Spleen (tissue), 11 donors: ENCODE measurements around the gene PLCB1. TPM values are rescaled to one million over a fixed set of nuclear protein-coding genes. Genes with fewer than 3 reads are reported as not detected.

Experiments used
- DNase-seq: peaks from one replicate; pipeline ENCODE4 v3.0.0-alpha.2; 2020
- H3K27ac ChIP-seq, 8 donors: fragments of 200-600 bp; sonication (generic) in 7 of 8; 1 replicate in 4 of 8; 2 replicates in 4 of 8; pipeline versions ENCODE4 v1.5.0 to v1.8.0; 2016 to 2021; ENCODE audit warnings: inconsistent platforms in 4 of 8, mild to moderate bottlenecking in 4 of 8, moderate library complexity in 1 of 8
- H3K27me3 ChIP-seq, 7 donors: fragments of 200-600 bp; sonication (generic) in 6 of 7; replicated peaks in 1 of 7; 1 replicate in 4 of 7; 2 replicates in 3 of 7; pipeline versions ENCODE4 v1.5.0 to v1.8.0; 2016 to 2021; ENCODE audit warnings: inconsistent platforms in 3 of 7, mild to moderate bottlenecking in 1 of 7
- H3K36me3 ChIP-seq, 6 donors: fragments of 200-600 bp; sonication (generic) in 5 of 6; 1 replicate in 4 of 6; 2 replicates in 2 of 6; pipeline versions ENCODE4 v1.5.0 to v1.8.0; 2016 to 2021; ENCODE audit warnings: inconsistent platforms in 2 of 6
- H3K4me1 ChIP-seq, 6 donors: fragments of 200-600 bp; sonication (generic) in 5 of 6; 1 replicate in 3 of 6; 2 replicates in 3 of 6; pipeline versions ENCODE4 v1.5.0 to v1.8.0; 2016 to 2021; ENCODE audit warnings: inconsistent platforms in 3 of 6
- H3K4me3 ChIP-seq, 8 donors: fragments of 200-600 bp; sonication (generic) in 7 of 8; 1 replicate in 4 of 8; 2 replicates in 4 of 8; pipeline versions ENCODE4 v1.5.0 to v1.8.0; 2016 to 2021; ENCODE audit warnings: inconsistent platforms in 4 of 8, mild to moderate bottlenecking in 4 of 8, moderate library complexity in 2 of 8
- H3K9me3 ChIP-seq, 8 donors: fragments of 200-600 bp; sonication (generic) in 7 of 8; 1 replicate in 4 of 8; 2 replicates in 4 of 8; pipeline versions ENCODE4 v1.5.0 to v1.8.0; 2016 to 2021; ENCODE audit warnings: inconsistent platforms in 4 of 8
- CTCF ChIP-seq, 11 experiments: fragments of 200-600 bp in 7 of 11; fragments of 450-650 bp in 4 of 11; sonication (generic) in 4 of 11; IDR thresholded peaks in 8 of 11; conservative IDR thresholded peaks in 3 of 11; 1 replicate in 7 of 11; 2 replicates in 4 of 11; pipeline versions ENCODE4 v1.4.0 to v1.8.0; 2016 to 2021; ENCODE audit warnings: antibody characterized with exemption in 11 of 11, inconsistent platforms in 4 of 11, mild to moderate bottlenecking in 1 of 11
- POLR2A ChIP-seq, 3 donors: fragments of 450-650 bp; IDR thresholded peaks; one replicate each; pipeline ENCODE4 v1.5.1; 2017; ENCODE audit warnings: antibody characterized with exemption in 3 of 3, mild to moderate bottlenecking in 1 of 3
- POLR2AphosphoS5 ChIP-seq, 3 donors: sonication (generic); formaldehyde crosslinking; IDR thresholded peaks; one replicate each; pipeline ENCODE4 v1.5.1; 2017; ENCODE audit warnings: antibody characterized with exemption in 3 of 3
- WGBS, 5 donors: extraction: QIAGEN DNeasy Blood & Tissue Kit in 3 of 5; methylation state at CpG; one replicate each; pipeline versions ENCODE4 v1.1.5 to v1.1.7; 2013 to 2018; 5-methylcytosine and 5-hydroxymethylcytosine counted together
- intact Hi-C: fragments of 100-400 bp; cut with DNase I; formaldehyde crosslinking; loops from one replicate; pipeline ENCODE4 v1.15.0; 2023; ENCODE audit warnings: low total_unique reads
- polyA plus RNA-seq, 3 donors: library from polyadenylated mRNA; stranded (reverse); fragments of 200-250 nt; gene quantifications; one replicate each; pipeline ENCODE4 v1.2.1, GENCODE V29; 2013
- total RNA-seq, 7 donors: library from RNA; depleted of rRNA in 3 of 7; stranded (reverse); fragments of >200 nt in 3 of 7; fragmentation: NEBNext Ultra II Directional in 4 of 7; extraction: Animal tissue kit (Norgen Biotek cat#: 25700) in 4 of 7; gene quantifications; one replicate each; pipeline versions ENCODE4 v1.1.0 to v1.2.1, GENCODE V29; 2016 to 2021
- donor health status: healthy with polysubstance abuse.
- donor health status: DM: no; HTN: no; CAD: no; lungs with moderate emphysema.
- donor health status: DM: no; HTN: no; CAD: no.
- donor health status: Bipolar disorder and iron deficiency.
- donor health status: healthy.
- donor health status: DM: no; HTN: no; CAD: no.
- donor health status: DM: yes; HTN: yes; CAD: no.

PLCB1 gene
- total and polyA plus RNA-seq, 10 donors: 1.0 to 33.7 (median 16.2) TPM

- 90 to 97% (median 95%) methylated on average over 6 of the region's 6 CpGs for WGBS, 5 donors
- no peaks in the 10 kb centered on the region for H3K9me3 ChIP-seq
- intact Hi-C loops: no loop called here
- no peak for TF ChIP-seq POLR2A (IDR thresholded peaks at IDR 0.05)
- no peak for TF ChIP-seq CTCF (IDR thresholded peaks at IDR 0.05 in 8 of 11, conservative IDR thresholded peaks at IDR 0.05 in 3 of 11)
- no peak for TF ChIP-seq POLR2AphosphoS5 (IDR thresholded peaks at IDR 0.05)
- no peaks in the 10 kb centered on the region for H3K36me3 ChIP-seq
- H3K4me3 ChIP-seq: no peak overlapping the region
- H3K27ac ChIP-seq: no peak overlapping the region
- H3K27me3 ChIP-seq: no peaks in the 10 kb centered on the region
- H3K4me1 ChIP-seq: no peaks in the 10 kb centered on the region
- DNase-seq: no peak
Measured at GRCh38 chr20:8786383-8786782, 654.3 kb downstream of the PLCB1 start.

- no peaks in the 10 kb centered on the region for H3K27me3 ChIP-seq
- intact Hi-C loops: no loop called here
- H3K4me1 ChIP-seq: no peaks in the 10 kb centered on the region
- H3K4me3 ChIP-seq: no peak overlapping the region
- H3K27ac ChIP-seq: no peak overlapping the region
- TF ChIP-seq CTCF (IDR thresholded peaks at IDR 0.05 in 8 of 11, conservative IDR thresholded peaks at IDR 0.05 in 3 of 11): no peak
- TF ChIP-seq POLR2AphosphoS5 (IDR thresholded peaks at IDR 0.05): no peak
- TF ChIP-seq POLR2A (IDR thresholded peaks at IDR 0.05): no peak
- H3K36me3 ChIP-seq: no peaks in the 10 kb centered on the region
- WGBS, 5 donors: 67 to 94% (median 82%) methylated on average over 3 of the region's 3 CpGs
- H3K9me3 ChIP-seq: no peaks in the 10 kb centered on the region
- DNase-seq: no peak
Measured at GRCh38 chr20:8787090-8787489, 655.0 kb downstream of the PLCB1 start.

- WGBS, 5 donors: 70 to 93% (median 78%) methylated on average over 2 of the region's 2 CpGs
- Histone ChIP-seq H3K4me1 (no peaks in the 10 kb centered on the region), H3K27ac (no peak overlapping the region), H3K4me3 (no peak overlapping the region), H3K36me3 (no peaks in the 10 kb centered on the region), H3K27me3 (no peaks in the 10 kb centered on the region), H3K9me3 (no peaks in the 10 kb centered on the region)
- no peak for DNase-seq
- TF ChIP-seq POLR2A (IDR thresholded peaks at IDR 0.05): no peak
- no peak for TF ChIP-seq POLR2AphosphoS5 (IDR thresholded peaks at IDR 0.05)
- TF ChIP-seq CTCF (IDR thresholded peaks at IDR 0.05 in 8 of 11, conservative IDR thresholded peaks at IDR 0.05 in 3 of 11): no peak
- intact Hi-C loops: no loop called here
Measured at GRCh38 chr20:8788275-8788674, 656.2 kb downstream of the PLCB1 start.

DNA sequence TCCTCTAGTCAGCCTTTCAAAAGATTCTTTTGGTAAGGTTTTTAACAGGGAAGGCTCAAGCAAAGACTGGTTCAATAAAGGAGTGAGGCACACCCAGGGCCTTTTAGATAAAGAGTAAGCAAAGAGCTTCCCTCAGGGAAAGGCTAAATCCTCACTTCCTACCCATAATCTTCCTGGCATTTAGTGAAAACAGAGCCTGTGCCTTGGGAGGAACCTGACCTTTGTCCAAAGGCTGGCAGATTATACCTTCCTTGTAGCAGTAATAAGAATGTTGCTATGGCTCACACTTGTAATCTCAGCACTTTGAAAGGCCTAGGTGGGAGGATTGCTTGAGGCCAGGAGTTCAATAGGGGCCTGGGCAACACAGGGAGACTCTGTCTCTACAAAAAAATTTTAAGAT lies 656.8 kb downstream of the PLCB1 start:
- no peaks in the 10 kb centered on the region for H3K27me3 ChIP-seq
- H3K36me3 ChIP-seq: no peaks in the 10 kb centered on the region
- H3K9me3 ChIP-seq: no peaks in the 10 kb centered on the region
- DNase-seq: no peak
- no peak overlapping the region for H3K27ac ChIP-seq
- intact Hi-C loops: no loop called here
- TF ChIP-seq POLR2AphosphoS5 (IDR thresholded peaks at IDR 0.05) (no peak), CTCF (IDR thresholded peaks at IDR 0.05 in 8 of 11, conservative IDR thresholded peaks at IDR 0.05 in 3 of 11) (no peak), POLR2A (IDR thresholded peaks at IDR 0.05) (no peak)
- no peak overlapping the region for H3K4me3 ChIP-seq
- no peaks in the 10 kb centered on the region for H3K4me1 ChIP-seq
